ENCODE data around the gene WNK2. TPM values are rescaled to one million over a fixed set of nuclear protein-coding genes. Genes with fewer than 3 reads are reported as not detected.

WNK2 gene
- total RNA-seq, 2 donors from 2014 or later: 2.6 to 3.8 TPM

DNA sequence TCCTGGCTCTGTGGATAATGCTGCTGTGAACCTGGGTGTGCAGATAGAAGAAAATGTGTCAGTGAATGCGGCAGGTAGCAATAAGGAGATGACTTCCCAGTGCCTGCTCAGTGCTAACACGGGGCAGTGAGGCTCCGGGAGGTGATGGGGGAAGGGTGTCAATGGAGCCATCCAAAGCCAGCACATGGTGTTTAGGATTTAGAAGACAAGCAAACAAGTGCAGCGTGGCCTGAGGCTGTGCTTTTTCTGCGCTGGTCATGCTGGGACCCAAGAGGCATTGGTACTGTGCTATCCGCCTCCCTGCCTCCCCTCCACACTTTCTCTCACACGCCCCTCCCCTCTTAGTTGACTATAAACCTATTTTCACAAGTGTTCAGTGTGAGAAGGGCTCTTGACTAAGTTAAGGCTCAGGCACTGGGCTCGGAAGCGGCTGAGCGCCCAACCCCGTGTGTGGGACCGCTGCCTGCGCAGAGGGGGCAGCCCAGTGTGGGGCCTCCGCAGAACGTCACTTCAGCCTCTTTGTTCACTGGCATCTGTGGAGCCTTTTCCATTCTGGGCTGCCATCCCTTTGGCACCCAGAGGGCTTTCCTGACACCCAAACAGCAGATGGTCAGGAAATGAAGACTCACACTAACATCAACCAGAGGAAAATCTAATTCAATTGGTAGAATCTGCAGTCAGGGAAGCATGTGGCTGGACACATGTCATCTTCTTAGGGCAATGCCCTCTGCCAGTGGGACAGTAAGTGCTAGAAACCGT, 28.0 kb upstream of the WNK2 start:
- peak overlapping the region; percentile 89 to 91 for H3K27ac Mint-ChIP-seq
- no peaks in the 10 kb centered on the region for H3K9me3 Mint-ChIP-seq
- H3K36me3 Mint-ChIP-seq: peaks cover 0 to 6% of the 10 kb centered on the region in 2 donors
- ATAC-seq (peak in 1 of 2 donors; percentile 35), DNase-seq (ENCODE audit: low spot score in 2 of 2) (no peak)

DNA sequence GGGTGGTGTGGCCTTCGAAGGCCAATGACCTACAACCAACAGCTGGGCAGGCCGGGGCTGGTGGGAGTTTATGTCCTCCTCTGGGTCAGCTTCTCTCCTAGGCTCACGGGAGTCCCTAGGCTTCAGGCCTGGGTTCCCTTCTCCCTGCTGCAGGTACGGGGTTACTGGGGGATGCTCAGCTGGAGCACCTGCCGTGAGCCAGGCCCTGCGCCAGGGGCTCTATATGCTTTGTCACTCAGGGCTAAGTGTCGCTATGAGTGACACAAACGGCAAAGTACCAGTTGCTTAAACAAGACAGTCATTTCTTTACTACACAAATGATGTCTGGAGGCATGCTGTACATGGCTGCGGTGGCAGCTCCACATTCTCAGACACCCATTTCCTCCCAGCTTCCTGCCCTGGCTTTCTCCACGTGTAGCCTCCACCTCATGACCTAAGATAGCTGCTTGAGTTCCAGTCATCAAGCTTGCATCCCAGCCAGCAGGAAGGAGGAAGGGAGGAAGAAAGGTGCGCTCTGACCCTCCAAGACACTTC, 27.4 kb upstream of the WNK2 start:
- ATAC-seq (peak; percentile 90 to 94), DNase-seq (ENCODE audit: low spot score in 2 of 2) (peak; percentile 66 to 78)
- Mint-ChIP-seq H3K36me3 (peaks cover 0 to 6% of the 10 kb centered on the region in 2 donors), H3K27ac (peak overlapping the region; percentile 89 to 91), H3K9me3 (no peaks in the 10 kb centered on the region)

DNA sequence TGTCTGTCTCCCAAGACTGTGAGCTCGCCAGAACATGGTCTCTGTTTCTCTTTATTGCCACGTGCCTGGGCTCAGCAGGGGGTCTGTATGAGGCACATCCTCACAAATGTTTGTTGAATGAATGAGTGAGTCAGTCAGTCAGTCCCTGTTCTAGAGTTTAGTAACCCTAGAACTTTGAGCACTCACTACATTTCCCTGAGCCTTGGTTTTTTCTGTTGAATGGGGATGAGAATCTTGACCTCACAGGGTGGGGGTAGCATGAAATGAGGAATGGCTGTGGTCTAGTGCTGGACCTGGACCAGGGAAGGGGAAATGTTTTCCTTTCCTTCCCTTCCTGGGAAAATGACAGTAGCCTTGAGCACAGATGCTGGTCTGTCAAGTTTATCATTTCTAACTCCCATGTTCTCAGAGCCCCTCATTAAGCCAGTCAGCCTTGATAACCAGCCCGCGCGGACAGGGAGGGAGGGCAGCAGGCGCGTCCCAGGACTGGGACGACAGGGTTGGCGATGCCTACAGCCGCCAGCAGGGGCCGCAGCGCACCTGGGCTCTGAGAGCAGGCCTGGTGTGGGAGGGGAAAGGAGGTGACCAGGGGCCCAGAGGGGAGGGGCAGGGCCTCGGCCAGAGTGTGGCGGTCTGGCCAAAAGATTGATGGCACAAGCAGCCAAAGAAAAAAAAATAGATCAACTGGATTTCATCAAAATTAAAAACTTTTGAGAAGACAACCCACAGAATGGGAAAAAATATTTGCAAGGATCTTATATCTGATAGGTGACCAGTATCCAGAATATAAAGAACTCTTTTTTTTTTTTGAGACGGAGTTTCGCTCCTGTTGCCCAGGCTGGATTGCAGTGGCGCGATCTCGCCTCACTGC, 24.1 kb upstream of the WNK2 start:
- H3K9me3 Mint-ChIP-seq: no peaks in the 10 kb centered on the region

DNA sequence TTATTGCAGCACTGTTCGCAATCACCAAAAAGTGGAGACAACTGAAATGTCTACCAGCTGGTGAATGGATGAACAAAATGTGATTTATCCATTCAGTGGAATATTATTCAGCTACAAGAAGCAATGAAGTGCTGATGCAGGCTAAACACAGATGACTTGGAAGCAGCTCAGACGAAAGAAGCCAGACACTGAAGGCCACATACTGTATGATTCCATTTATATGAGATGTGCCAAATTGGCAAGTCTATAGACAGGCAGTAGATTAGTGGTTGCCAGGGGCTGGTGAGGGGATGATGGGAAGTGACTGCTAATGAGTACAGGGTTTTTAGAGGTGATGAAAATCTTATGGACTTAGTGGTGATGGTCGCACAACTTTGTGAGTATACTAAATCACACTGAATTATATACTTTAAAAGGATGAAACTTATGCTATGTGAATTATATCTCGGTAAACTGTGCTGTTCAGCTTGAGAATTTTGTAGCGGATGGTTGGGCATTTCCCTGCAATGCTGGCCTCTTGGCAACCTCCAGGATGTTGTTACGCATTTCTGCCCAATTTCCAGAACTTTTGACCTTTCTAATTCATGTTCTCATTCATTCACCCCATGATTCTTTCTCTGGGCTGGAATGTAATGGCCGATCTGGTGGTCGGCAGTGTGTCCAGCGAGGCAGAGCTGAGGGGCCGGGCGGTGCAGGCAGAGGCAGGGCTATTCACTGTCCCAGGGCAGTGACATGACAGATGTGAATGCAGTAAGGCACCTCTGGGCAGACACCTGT, 22.0 kb upstream of the WNK2 start:
- ATAC-seq (no peak), DNase-seq (ENCODE audit: low spot score in 2 of 2) (no peak)
- peaks cover 0 to 6% of the 10 kb centered on the region in 2 donors for H3K36me3 Mint-ChIP-seq
- H3K27ac Mint-ChIP-seq: peak overlapping the region in 1 of 2 donors; percentile 55
- H3K9me3 Mint-ChIP-seq: no peaks in the 10 kb centered on the region

More for the DNA sequence above, 24.1 kb upstream of the WNK2 start:
- ATAC-seq (peak; percentile 63 to 64), DNase-seq (ENCODE audit: low spot score in 2 of 2) (peak; percentile 81 to 84)
- Mint-ChIP-seq H3K36me3 (peaks cover 0 to 6% of the 10 kb centered on the region in 2 donors), H3K27ac (peak overlapping the region; percentile 48 to 55)

DNA sequence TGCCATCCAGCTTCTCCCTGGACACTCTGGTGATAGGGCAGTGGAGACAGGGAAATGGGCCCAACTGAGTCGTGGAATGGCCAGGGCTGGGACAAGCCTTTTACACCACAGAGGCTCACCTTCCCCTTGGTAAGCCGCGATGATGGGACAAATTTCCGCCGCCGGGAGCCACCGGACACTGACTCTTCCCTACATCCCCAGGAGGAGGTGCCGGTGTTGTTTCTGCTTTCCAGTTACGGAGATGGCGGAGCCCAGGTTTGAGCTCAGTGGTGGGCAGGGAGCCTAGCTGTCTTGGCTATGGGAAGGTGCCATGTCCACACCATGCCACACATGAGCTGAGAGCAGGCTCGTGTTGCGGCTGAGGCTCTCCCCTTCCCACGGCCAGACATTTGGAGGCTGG, 19.9 kb upstream of the WNK2 start:
- DNase-seq (ENCODE audit: low spot score in 2 of 2) (no peak), ATAC-seq (no peak)
- Mint-ChIP-seq H3K9me3 (no peaks in the 10 kb centered on the region), H3K27ac (no peak overlapping the region), H3K36me3 (peaks cover 0 to 6% of the 10 kb centered on the region in 2 donors)

DNA sequence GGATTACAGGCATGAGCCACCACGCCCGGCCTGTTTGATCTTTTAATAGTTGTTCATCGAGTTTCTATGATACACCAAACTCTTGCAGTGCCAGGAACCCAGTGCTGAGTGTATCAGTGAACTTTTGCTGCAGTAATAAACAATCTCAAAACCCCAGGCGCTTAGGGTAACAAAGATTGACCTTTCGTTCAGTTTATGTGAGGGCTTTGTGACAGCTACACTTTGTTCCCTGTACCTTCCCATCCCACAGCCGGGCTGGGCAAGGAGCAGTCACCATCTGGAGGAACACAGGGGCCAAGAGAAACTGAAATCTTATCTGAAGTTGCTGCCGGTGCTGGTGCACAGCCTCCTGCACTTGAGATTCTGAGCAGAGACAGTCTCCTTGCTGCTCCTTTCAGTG, 17.2 kb upstream of the WNK2 start:
- no peak for ATAC-seq
- H3K9me3 Mint-ChIP-seq: no peaks in the 10 kb centered on the region
- DNase-seq (ENCODE audit: low spot score in 2 of 2): no peak
- H3K36me3 Mint-ChIP-seq: no peaks in the 10 kb centered on the region
- H3K27ac Mint-ChIP-seq: no peak overlapping the region

DNA sequence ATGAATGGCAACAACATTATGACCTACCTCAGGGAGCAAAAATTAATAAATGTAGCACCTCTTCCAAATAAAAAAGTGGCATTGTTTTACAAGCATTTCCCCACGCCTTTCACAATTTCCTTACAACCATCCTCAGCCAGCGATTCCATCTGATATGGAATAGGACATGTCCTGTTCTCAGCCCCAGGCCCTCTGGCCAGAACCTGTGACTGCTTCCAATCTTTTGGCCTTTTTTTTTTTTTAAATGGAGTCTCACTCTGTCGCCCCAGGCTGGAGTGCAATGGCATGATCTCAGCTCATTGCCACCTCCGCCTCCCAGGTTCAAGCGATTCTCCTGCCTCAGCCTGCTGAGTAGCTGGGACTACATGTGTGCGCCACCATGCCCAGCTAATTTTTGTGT, 16.8 kb upstream of the WNK2 start:
- no peaks in the 10 kb centered on the region for H3K9me3 Mint-ChIP-seq
- H3K36me3 Mint-ChIP-seq: no peaks in the 10 kb centered on the region
- no peak overlapping the region for H3K27ac Mint-ChIP-seq
- ATAC-seq: no peak
- no peak for DNase-seq (ENCODE audit: low spot score in 2 of 2)

DNA sequence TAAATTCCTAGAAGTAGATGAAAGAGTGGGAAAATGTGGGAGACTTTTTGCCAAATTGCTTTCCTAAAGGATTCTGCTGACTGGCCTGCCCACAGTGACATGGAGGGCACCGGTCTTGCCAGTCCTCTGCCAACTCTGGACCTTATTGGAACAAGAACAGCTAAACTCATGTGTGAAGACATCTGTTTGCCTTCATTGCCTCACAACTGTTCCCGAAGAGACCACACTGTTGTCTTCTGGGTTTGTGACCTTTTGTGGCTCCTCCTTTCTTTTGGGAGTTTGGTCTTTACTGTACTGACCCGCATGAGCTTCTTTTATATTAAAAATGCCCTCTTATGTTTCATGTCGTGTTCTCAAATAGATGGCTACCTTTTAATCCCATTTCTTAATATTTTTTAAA, 16.1 kb upstream of the WNK2 start:
- Mint-ChIP-seq H3K36me3 (no peaks in the 10 kb centered on the region), H3K9me3 (no peaks in the 10 kb centered on the region), H3K27ac (peak overlapping the region in 1 of 2 donors; percentile 6)
- ATAC-seq (no peak), DNase-seq (ENCODE audit: low spot score in 2 of 2) (no peak)

DNA sequence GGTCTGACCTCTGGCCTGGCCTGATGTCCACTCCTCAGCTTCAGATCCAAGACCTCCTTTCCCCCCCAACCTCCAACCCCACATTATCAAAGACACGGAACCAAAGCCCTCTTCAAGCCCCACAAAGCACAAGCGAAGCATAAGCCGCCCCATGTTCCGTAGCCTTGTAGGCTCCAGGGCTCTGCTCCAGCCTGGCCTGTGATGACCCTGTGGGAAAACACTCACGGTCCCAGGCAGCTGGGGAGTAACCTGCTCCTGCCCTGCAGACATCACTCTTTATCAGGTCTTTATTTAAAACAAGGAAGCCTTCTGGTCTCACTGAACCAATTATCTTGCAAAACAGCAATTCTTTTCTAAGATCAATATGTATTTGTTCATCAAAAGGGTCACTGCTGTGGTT, 15.4 kb upstream of the WNK2 start:
- no peaks in the 10 kb centered on the region for H3K9me3 Mint-ChIP-seq
- H3K36me3 Mint-ChIP-seq: no peaks in the 10 kb centered on the region
- DNase-seq (ENCODE audit: low spot score in 2 of 2) (no peak), ATAC-seq (no peak)
- H3K27ac Mint-ChIP-seq: no peak overlapping the region

DNA sequence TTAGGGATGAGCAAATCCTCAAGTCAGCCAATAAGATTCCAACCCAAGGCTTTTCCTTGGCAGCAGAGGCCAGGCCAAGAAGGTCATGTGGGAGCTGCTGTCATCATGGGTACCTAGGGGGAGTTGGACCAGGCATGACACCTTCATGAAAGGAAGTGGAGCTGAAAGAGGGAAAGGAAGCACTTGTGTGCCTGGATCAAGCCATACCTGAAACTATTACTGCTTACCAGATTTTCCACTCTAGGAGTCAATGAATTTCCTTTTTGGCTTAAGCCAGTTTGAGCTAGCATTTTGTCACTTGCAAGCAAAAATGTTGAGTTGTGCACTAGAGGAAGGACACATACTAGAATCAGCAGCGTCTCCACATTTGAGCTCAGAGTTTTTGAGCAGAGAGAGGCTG, 14.5 kb upstream of the WNK2 start:
- no peaks in the 10 kb centered on the region for H3K9me3 Mint-ChIP-seq
- no peak for DNase-seq (ENCODE audit: low spot score in 2 of 2)
- no peaks in the 10 kb centered on the region for H3K36me3 Mint-ChIP-seq
- H3K27ac Mint-ChIP-seq: no peak overlapping the region
- ATAC-seq: no peak

DNA sequence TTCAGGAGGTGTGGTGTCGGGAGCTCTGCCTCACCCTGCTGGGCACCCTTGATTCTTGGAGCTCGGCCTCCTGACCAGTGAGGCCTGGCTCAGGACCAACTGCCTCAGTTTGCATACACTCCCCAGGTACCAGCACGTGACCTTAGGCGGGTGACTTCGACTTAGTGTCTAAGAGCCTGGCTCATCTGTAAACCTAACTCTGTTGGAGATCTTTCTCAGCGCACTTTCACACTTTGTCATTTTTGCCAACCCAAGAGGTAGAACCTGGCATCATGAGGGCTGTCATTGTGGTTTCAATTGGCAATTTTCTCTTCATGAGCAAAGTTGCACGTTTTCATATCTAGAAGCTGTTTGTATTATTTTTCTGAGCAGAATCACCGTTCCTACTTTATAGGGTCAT, 13.4 kb upstream of the WNK2 start:
- ATAC-seq (no peak), DNase-seq (ENCODE audit: low spot score in 2 of 2) (no peak)
- no peaks in the 10 kb centered on the region for H3K36me3 Mint-ChIP-seq
- H3K9me3 Mint-ChIP-seq: no peaks in the 10 kb centered on the region
- H3K27ac Mint-ChIP-seq: no peak overlapping the region

DNA sequence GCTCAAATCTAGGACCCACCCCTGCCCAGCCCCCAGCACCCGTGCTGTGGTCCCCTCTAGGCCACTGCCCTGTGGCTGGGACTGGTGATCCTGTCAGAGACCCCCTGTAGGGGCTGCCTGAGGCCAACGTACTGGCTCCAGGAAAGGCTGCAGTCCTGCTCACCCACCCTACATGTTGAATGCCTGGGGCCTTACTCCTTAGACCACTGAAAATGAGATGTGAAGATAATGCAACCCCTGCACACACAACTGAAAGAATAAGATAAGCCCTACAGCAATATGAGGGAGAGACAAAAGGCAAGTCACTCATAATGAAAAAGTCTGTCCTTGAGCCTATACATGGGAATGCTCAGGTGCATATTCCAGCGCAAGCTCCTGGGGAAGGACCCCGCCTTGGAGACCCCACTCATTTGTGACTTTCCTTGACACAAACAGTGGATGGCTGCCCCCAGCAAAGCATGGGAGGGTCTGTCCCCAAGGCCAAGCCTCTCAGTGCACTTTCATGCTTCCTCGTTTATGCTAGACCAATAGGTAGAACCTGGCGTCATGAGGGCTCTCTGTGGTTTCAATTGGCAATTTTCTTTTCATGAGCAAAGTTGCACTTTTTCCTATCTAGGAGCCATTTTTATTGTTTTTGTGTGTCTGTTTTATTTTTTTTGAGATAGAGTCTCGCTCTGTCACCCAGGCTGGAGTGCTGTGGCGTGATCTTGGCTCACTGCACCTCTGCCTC, 12.5 kb upstream of the WNK2 start:
- ATAC-seq: no peak
- no peaks in the 10 kb centered on the region for H3K9me3 Mint-ChIP-seq
- peak in 1 of 2 donors; percentile 50 for DNase-seq (ENCODE audit: low spot score in 2 of 2)
- no peak overlapping the region for H3K27ac Mint-ChIP-seq
- no peaks in the 10 kb centered on the region for H3K36me3 Mint-ChIP-seq

DNA sequence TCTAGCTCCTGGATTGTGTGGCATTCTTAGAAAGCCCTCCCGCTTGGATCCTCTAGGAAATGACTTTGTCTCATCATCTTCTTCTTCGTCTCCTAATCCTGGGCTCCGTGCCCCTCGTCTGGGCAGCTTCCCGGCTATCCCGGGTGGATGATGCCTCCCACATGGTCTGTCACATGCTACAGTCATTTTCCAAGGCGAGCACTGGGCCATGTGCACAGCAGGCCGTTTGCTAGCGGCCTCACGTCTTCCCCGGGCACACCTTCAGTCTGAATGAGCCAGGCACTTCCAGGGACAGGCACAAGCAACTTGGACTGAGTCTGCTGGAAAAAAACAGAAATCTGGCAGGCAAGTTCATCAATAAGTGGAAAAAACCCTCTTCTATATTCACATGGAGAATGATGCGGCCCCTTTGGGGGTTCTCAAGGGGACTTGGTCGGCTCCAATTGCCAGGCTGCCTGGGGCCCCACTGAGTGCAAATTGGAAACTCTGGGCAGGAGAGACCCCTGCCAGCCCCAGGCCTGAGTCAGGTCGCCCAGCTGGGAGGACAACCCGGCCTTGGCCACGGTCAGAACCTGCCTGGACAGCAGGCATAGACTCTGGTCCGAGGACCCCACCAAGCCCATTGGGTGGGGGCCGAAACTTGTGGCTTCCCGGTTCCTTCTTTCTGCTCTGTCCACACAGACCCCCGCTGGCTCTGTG, 11.1 kb upstream of the WNK2 start:
- no peaks in the 10 kb centered on the region for H3K36me3 Mint-ChIP-seq
- H3K27ac Mint-ChIP-seq: no peak overlapping the region
- ATAC-seq (no peak), DNase-seq (ENCODE audit: low spot score in 2 of 2) (no peak)
- no peaks in the 10 kb centered on the region for H3K9me3 Mint-ChIP-seq

DNA sequence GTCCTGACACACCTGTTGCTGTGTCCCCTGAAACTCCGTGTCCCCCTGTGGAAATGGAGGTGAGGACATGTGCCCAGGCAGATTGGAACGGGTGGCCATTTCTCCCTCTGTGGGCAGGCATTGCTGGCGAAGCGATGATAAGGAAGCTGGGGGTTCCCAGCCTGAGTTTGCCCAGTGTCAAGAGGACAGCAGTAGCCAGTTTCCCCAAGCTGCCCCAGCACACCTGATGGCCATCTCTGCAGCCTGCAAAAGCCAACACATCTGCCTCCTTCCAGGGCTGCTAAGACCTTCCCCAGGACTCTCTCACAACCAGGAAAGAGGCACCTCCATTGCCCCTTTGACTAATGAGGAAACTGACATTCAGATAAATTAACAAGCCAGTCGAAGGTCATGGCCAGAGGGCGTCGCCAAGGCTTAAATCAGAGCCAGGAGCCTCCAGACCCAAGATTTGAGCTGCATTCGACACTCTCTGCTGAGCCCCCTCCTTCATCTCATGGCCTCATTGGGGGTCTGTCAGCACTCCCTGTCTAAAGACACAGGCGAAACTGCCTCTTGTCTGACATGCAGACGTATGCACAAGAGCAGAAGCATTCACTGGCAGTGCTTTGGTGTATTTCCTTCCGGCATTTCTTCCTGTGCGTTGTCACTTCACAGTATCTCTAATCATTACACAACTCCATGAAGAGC, 10.4 kb upstream of the WNK2 start:
- ATAC-seq (no peak), DNase-seq (ENCODE audit: low spot score in 2 of 2) (no peak)
- peak overlapping the region; percentile 32 to 55 for H3K27ac Mint-ChIP-seq
- H3K9me3 Mint-ChIP-seq: no peaks in the 10 kb centered on the region
- H3K36me3 Mint-ChIP-seq: no peaks in the 10 kb centered on the region

DNA sequence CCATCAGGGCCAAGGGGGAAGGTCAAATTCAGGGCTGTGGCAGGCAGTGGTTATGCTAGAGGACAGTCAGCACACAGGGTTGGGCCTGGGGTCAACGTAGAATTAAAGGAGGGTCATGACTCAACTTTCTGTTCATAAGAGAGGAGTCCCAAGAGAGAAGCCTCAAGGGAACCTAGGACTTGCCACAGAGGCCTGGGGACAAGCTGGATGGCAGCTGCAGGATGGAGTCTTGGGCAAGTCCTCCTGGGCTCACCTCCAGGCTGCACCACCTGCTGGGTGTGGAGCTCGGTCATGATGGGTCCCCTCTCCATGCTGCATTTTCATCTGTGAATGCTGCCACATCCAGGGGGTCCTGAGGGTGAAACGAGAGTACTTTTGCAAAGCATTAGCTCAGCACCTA, 9.0 kb upstream of the WNK2 start:
- no peak for ATAC-seq
- Mint-ChIP-seq H3K27ac (no peak overlapping the region), H3K9me3 (no peaks in the 10 kb centered on the region), H3K36me3 (no peaks in the 10 kb centered on the region)
- no peak for DNase-seq (ENCODE audit: low spot score in 2 of 2)
